Suppressor macrophage treated with lipopolysaccharide for 4 hours (primary cell): ENCODE data around the gene DIP2A.
"Not testable (repeated sequence)": the region's sequence is repeated elsewhere in the genome, so short reads cannot be mapped to it uniquely, and the experiment has no call there.

Experiments
- DNase-seq: peaks from one replicate; pipeline ENCODE4 v3.0.0-alpha.2; 2020

The DIP2A gene

GRCh38 chr21:46483300-46484295 lies 24.9 kb downstream of the DIP2A start:
- DNase-seq: no peak

- no peak for DNase-seq
Measured at GRCh38 chr21:46486481-46487126, 27.9 kb downstream of the DIP2A start.

- no peak for DNase-seq
Measured at GRCh38 chr21:46489162-46489663, 30.5 kb downstream of the DIP2A start.

DNA sequence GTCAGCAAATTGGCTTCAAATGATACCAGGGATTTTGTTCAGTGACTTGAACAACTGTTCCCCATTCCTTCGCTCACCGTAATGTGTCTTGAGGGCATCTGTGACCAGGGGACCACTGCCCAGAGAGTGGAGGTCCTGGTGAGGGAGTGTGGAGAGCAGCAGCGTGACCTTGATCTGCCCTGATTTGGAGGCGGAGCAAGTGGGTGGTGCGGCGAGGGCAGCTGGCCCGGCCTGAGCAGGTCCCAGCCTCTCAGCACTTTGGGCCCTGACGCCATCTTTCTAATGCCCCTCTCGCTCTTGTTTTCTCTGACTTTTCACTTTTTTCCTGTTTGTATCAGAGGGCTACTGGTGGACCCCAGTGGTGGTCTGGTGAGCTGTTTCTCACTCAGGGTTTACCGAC lies 31.1 kb downstream of the DIP2A start:
- DNase-seq: no peak

- DNase-seq: no peak
Measured at GRCh38 chr21:46491553-46491952, 32.9 kb downstream of the DIP2A start.

DNA sequence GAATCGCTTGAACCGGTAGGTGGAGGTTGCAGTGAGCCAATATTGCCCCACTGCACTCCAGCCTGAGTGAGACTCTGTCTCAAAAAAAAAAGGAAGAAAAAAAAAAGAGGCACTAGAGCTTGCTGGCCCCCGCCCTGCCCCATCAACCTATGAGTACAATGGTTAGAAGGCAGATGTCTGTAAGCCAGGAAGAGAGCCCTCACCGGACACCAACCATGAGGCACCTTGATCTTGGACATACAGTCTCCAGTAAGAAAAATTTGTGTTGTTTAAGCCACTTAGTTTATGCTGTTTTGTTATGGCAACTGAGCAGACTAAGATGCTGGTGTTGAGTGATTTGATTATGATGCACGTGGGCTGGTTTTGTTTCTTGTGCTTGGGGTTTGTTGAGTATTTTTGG lies 34.2 kb downstream of the DIP2A start:
- DNase-seq: no peak

DNA sequence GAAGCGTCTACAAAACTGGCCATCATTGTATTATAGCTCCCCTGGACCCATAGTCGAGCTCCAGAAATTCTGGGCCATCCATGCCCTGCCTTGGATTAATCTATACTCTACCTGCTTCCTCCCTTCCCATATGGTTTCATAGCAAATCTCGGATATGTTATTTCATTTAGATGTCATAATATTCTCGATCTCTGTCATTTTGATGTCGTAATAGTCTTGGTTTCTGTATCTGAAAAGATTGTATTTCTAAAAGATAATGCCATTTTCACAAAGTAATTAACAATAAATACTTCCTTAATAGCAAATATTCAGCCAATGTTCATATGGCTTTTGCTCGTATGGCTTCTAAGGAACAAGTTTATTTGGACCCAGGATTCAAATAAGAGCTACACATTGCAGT lies 35.1 kb downstream of the DIP2A start:
- no peak for DNase-seq

DNA sequence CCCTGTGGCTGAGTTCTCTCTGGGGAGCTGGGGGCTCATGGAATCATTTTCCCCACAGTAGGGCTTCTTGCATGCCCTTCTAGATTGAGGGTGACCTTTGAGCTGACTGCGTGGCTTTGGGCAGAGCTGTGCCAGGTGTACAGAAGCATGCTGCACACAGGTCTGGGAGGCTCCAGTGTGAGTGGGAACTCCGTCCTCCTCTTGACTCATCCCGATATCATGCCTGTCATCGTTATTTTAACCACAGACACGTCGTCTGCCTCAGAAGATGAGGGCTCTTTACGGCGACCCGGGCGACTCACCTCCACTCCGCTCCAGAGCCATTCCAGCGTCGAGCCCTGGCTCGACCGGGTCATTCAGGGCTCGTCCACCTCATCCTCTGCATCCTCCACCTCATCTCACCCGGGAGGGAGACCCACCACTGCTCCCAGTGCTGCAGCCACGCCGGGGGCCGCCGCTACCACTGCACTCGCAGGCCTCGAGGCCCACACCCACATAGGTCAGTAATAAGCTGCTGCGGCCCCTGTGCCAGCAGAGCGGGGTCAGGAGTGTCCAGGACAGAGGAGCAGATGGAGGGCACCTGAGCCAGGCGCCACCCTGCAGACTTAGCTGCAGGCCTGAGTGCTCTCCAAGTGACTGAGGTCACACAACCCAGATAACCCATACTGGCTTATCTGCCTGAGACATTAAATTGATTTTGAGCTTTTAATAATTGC lies 39.8 kb downstream of the DIP2A start:
- no peak for DNase-seq

DNA sequence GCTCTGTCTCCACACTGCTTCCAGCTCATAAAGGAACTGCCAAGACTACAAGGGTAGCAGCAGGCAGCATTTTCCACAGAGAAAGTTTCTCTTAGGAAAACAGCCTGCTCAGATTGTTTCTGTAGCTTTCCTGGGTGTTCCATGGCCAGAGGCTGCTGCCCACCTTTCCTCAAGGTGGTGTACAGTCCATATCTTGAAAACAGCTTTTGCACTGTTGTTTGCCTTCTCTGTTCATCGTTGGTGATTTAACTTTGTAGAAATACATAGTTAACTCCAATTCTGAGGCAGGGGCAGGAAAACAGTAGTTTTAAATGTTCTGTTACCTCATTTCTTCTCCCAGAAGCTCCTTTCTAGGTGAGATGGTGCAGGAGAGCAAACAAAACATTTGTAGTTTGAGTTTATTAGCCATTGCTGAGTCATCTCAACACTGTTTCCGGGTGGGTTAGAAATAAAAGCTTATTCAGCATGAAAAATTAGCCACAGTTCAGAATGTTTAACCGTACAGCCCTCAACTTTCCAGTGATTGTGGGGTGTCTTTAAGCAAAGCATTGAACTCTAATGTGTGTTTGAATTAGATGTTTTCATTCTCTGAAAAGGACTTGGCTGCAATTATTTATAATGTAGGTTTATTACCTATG lies 41.7 kb downstream of the DIP2A start:
- no peak for DNase-seq

GRCh38 chr21:46503922-46504550 lies 45.3 kb downstream of the DIP2A start:
- DNase-seq: no peak

GRCh38 chr21:46504666-46505065 lies 46.0 kb downstream of the DIP2A start:
- peak; percentile 41 for DNase-seq

DNA sequence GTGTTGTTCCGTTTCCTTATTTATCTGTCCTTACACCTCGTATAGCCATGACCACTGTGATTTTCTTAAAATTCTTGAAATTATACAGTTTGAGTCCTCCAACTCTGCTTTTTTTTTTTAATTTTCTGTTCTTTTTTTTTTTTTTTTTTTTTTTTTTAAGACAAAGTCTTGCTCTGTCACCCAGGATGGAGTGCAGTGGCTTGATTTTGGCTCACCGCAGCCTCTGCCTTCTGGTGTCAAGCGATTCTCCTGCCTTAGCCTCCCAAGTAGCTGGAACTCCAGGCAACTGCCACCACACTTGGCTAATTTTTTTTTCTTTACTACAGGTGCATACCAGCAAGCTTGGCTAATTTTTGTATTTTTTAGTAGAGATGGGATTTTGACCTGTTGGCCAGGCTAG lies 48.9 kb downstream of the DIP2A start:
- DNase-seq: no peak

- DNase-seq: no peak
Measured at GRCh38 chr21:46509741-46510502, 51.2 kb downstream of the DIP2A start.

- peak; percentile 35 for DNase-seq
Measured at GRCh38 chr21:46515109-46515508, 56.4 kb downstream of the DIP2A start.

DNA sequence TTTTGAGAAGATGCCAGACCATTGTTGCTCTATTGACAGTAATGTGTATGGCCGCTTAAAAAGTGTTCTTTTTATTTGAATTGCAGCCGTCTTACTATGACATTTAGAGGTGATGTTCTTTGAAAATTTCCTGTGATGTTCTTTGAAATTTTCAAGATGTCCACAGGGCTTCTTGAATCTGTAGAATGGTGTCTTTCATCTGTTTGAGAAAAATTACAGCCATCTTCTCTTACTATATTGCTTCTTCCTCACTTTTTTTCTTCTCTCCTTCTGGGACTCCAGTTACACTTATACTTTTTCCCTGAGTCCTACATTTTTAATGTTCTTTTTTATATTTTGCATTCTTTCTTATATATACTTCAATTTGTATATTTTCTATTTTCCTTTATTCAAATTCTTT lies 57.4 kb downstream of the DIP2A start:
- DNase-seq: no peak

DNA sequence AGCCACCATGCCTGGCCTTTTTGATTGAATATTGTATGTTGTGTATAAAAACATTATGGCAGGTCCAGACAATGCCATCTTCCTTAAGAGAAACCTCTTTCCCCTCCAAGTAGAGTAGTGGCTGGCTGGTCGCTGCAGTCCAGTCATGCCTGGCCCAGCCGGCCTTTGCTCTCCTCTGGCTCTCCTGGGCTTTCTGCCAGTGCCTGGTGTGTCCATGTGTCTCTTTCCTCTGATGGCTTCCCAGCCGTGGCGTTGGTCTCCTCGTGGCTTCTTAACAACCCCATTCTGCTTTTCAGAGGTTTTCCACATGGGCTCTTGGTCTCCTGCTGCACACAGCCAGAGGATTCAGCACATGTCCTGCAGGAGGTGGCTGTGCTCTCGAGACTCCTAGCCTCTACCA lies 58.7 kb downstream of the DIP2A start:
- DNase-seq: no peak

GRCh38 chr21:46518983-46519583 lies 60.4 kb downstream of the DIP2A start:
- no peak for DNase-seq

DNA sequence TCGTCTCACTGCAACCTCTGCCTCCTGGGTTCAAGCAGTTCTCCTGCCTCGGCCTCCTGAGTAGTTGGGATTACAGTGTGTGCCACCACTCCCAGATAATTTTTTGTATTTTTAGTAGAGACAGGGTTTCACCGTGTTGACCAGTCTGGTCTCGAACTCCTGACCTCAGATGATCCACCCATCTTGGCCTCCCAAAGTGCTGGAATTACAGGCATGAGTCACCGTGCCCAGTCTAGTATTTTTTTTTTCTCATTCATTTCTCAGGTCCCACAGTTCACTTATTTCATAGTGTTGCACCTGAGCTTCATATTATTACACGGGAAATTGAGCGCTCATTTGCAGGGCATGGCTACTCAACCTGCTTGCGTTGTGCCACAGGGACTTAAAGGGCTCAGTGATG lies 68.7 kb downstream of the DIP2A start:
- not testable (repeated sequence) for DNase-seq

- no peak for DNase-seq
Measured at GRCh38 chr21:46527801-46528200, 69.1 kb downstream of the DIP2A start.

GRCh38 chr21:46532080-46532479 lies 73.4 kb downstream of the DIP2A start:
- no peak for DNase-seq

DNA sequence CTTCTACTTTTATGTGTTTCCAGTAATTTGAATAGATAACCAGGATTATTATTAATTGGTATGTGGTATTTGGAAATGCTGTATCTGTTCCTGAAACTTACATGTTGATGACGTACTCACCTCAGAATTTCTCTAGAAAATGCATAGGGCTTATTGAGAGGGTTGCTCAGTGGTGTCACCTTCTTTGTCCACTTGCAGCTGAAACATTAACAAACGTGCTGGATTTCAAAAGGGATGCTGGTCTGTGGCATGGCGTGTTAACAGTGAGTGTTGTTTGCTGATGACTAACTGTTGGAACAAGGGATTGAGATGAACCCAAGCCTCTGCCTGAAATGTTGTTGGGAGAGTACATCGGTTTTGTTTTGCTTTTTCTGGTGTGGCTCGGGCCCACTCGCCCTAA lies 78.3 kb downstream of the DIP2A start:
- no peak for DNase-seq
